ENCODE results near the gene S100A6. TPM values are rescaled to one million over a fixed set of nuclear protein-coding genes. Genes with fewer than 3 reads are reported as not detected.

Gene S100A6
- total RNA-seq, 1 donor from 2014 or later: 154 TPM

DNA sequence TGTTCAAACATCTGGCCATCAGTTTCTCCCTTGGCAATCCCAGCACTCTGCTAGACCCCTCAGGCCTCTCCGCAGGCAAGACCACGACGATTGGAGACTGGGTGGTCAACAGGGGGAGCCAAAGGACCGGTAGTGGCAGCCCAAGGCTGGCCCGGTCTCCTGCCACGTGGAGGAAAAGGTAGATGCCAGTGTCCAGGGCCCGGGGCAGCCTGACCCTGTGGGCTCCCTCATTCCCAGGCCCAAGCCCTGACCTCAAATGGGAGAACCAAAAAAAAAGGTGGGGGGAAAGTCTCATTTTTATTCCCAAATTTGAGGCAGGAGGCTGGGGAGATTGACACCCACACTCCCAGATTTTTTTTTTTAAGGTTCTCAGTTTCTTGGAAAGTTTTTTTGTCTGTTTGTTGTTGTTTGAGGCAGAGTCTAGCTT lies 24.8 kb downstream of the S100A6 start:
- Mint-ChIP-seq H3K4me3 (no peak overlapping the region), H3K27ac (peak overlapping the region; percentile 55), H3K27me3 (ENCODE audit: insufficient read depth) (peaks cover 2% of the 10 kb centered on the region), H3K4me1 (ENCODE audit: low read depth) (peaks cover 21% of the 10 kb centered on the region), H3K36me3 (ENCODE audit: low read depth) (no peaks in the 10 kb centered on the region), H3K9me3 (no peaks in the 10 kb centered on the region)
- DNase-seq (ENCODE audit: low spot score): peak; percentile 65
- intact Hi-C loops (cut with micrococcal nuclease): loop anchor here (1.0 to 2.0 kb wide), 6 partner anchors 21 to 238 kb away; partner anchors contain the start of gene ILF2

GRCh38 chr1:153509729-153510354 lies 25.9 kb downstream of the S100A6 start:
- intact Hi-C loops (cut with micrococcal nuclease): loop anchor here (1.0 to 2.0 kb wide), 2 partner anchors 161 to 476 kb away; partner anchors contain the start of genes ILF2 and RAB13
- peak; percentile 49 for DNase-seq (ENCODE audit: low spot score)
- no peaks in the 10 kb centered on the region for H3K9me3 Mint-ChIP-seq
- peaks cover 2% of the 10 kb centered on the region for H3K27me3 Mint-ChIP-seq (ENCODE audit: insufficient read depth)
- peaks cover 19% of the 10 kb centered on the region for H3K4me1 Mint-ChIP-seq (ENCODE audit: low read depth)
- H3K4me3 Mint-ChIP-seq: no peak overlapping the region
- H3K27ac Mint-ChIP-seq: no peak overlapping the region
- no peaks in the 10 kb centered on the region for H3K36me3 Mint-ChIP-seq (ENCODE audit: low read depth)

GRCh38 chr1:153509036-153509435 lies 26.8 kb downstream of the S100A6 start:
- no peak for DNase-seq (ENCODE audit: low spot score)
- intact Hi-C loops (cut with micrococcal nuclease): loop anchor here (1.0 kb wide), 1 partner anchor 477 kb away; the partner anchor contains the start of gene RAB13
- H3K4me3 Mint-ChIP-seq: no peak overlapping the region
- H3K4me1 Mint-ChIP-seq (ENCODE audit: low read depth): peaks cover 13% of the 10 kb centered on the region
- no peak overlapping the region for H3K27ac Mint-ChIP-seq
- no peaks in the 10 kb centered on the region for H3K27me3 Mint-ChIP-seq (ENCODE audit: insufficient read depth)
- no peaks in the 10 kb centered on the region for H3K9me3 Mint-ChIP-seq
- H3K36me3 Mint-ChIP-seq (ENCODE audit: low read depth): no peaks in the 10 kb centered on the region

DNA sequence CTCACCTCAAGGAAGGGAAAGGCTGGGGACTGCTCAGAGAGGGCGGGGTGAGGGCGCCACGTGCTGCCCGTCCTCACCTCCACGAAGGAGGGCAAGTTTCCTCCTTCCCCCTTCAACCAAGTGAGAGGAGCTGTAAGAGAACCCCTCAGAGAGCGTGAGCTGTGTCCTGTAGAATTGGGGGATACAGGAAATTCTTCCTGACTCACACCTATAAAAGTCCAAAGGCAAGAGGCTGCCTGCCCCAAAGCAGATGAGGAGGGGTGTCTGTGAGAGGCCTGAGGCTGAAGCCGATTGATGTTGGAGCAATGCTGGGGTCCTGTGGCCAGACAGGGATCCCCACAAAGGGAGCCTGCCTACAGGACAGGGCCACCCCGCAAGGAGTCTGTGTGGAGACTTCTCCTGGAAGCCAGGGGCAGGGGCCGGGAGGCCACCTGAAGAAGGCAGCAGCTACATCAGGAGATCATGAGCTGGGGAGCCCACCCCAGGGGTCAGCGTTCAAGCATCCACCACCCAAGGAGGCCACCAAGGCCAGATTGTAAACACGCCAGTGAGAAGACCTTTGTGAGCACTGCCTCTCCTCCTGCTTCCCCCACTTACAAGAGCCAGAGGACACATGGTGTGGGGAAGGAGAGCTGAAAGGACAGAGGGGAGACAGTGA lies 27.7 kb downstream of the S100A6 start:
- DNase-seq (ENCODE audit: low spot score): no peak
- Mint-ChIP-seq H3K27ac (no peak overlapping the region), H3K4me1 (ENCODE audit: low read depth) (peaks cover 9% of the 10 kb centered on the region)

DNA sequence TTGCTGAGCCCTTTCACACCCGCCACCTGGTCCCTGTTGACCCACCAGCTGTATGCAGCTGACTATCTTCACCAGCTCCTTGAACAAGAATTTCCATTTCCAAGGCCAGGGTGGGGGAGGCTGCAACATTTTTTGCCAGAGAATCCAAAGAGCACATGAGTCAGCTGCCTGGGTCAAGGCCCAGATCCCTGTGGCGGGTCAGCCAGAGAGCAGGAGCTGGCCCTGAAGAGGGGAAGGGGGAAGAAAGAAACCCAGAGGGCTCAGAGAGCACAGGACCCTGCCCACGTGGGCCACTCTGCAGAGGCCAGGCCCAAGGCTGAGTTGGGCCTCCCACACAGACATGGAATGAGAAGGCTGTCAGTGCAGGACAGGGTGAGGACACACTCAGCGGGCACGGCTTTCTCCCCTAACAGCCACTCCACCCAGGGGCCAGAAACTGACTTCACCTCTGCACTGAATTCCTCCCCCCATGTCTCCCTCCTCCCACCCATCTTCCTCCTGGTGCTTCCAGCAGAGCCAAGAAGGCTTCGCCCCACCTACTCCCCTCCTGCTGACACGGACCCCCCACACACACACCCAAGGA lies 28.9 kb downstream of the S100A6 start:
- no peak for DNase-seq (ENCODE audit: low spot score)
- Mint-ChIP-seq H3K4me3 (no peak overlapping the region), H3K36me3 (ENCODE audit: low read depth) (no peaks in the 10 kb centered on the region), H3K27ac (no peak overlapping the region), H3K4me1 (ENCODE audit: low read depth) (peaks cover 9% of the 10 kb centered on the region), H3K27me3 (ENCODE audit: insufficient read depth) (peaks cover 1% of the 10 kb centered on the region), H3K9me3 (no peaks in the 10 kb centered on the region)
- intact Hi-C loops (cut with micrococcal nuclease): no loop called here

More for the DNA sequence above, 27.7 kb downstream of the S100A6 start:
- intact Hi-C loops (cut with micrococcal nuclease): no loop called here
- H3K9me3 Mint-ChIP-seq: no peaks in the 10 kb centered on the region
- H3K27me3 Mint-ChIP-seq (ENCODE audit: insufficient read depth): peaks cover 1% of the 10 kb centered on the region
- H3K36me3 Mint-ChIP-seq (ENCODE audit: low read depth): no peaks in the 10 kb centered on the region
- no peak overlapping the region for H3K4me3 Mint-ChIP-seq

DNA sequence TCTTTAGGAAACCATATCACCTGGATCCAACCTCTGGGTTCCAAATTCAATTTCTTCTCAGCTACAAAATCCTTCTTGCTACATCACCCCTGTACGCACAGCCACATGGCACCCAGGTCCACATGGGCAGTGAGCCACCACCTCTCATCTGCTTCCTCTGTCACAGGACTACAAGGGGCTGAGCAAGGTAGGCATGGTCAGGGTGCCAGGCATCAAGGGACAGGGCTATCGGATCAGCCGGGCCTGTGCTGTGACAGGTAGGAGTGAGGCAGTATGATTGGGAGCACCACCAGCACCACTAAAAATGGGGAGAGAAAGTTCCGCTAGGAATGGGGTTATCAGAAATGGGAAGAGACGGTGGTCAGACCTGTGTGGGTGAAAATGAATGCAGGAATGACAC lies 29.4 kb downstream of the S100A6 start:
- no peak for DNase-seq (ENCODE audit: low spot score)
- H3K27me3 Mint-ChIP-seq (ENCODE audit: insufficient read depth): peaks cover 1% of the 10 kb centered on the region
- H3K9me3 Mint-ChIP-seq: no peaks in the 10 kb centered on the region
- H3K4me1 Mint-ChIP-seq (ENCODE audit: low read depth): peaks cover 8% of the 10 kb centered on the region
- no peak overlapping the region for H3K4me3 Mint-ChIP-seq
- H3K27ac Mint-ChIP-seq: no peak overlapping the region
- intact Hi-C loops (cut with micrococcal nuclease): no loop called here
- no peaks in the 10 kb centered on the region for H3K36me3 Mint-ChIP-seq (ENCODE audit: low read depth)

DNA sequence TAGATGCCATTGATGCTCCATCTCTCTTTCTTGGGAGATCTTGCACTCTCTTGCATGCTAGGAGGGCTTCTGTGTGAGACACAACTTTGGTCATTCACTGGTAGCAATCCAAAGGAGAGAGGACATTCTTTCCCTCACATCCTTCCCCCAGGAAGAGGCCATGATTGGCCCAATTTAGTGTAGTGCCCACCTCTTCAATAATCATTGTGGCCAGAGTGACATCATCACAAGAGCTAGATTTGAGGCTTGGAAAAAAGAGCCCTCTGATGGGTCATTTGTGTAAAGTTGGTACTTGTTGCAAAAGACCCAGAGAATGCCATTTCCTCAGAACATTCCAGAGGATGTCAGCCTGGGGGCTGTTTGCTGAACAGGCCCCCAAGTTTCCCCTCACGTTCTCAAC lies 30.2 kb downstream of the S100A6 start:
- no peak overlapping the region for H3K4me3 Mint-ChIP-seq
- intact Hi-C loops (cut with micrococcal nuclease): no loop called here
- H3K36me3 Mint-ChIP-seq (ENCODE audit: low read depth): no peaks in the 10 kb centered on the region
- no peaks in the 10 kb centered on the region for H3K4me1 Mint-ChIP-seq (ENCODE audit: low read depth)
- H3K27me3 Mint-ChIP-seq (ENCODE audit: insufficient read depth): peaks cover 2% of the 10 kb centered on the region
- H3K27ac Mint-ChIP-seq: no peak overlapping the region
- H3K9me3 Mint-ChIP-seq: no peaks in the 10 kb centered on the region
- DNase-seq (ENCODE audit: low spot score): no peak

GRCh38 chr1:153503766-153504165 lies 32.0 kb downstream of the S100A6 start:
- intact Hi-C loops (cut with micrococcal nuclease): no loop called here
- H3K27ac Mint-ChIP-seq: no peak overlapping the region
- H3K4me1 Mint-ChIP-seq (ENCODE audit: low read depth): no peaks in the 10 kb centered on the region

DNA sequence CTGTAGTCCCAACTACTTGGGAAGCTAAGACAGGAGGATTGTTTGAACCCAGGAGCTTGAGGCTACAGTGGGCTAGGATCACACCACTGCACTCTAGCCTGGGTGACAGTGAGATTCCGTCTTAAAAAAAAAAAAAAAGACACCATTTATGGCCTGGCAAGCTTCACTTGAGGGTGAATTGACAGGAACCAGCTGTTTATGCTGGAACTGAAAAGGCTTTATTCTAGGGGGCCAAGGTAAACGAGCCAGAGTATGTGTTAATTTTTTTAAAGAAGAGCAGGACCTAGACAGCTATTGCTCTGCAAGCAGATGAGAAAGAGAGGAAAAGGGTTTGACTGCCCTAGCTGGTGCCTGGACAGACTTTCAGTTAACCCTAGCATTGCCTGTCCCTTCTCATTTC lies 37.0 kb downstream of the S100A6 start:
- H3K36me3 Mint-ChIP-seq (ENCODE audit: low read depth): no peaks in the 10 kb centered on the region
- H3K27me3 Mint-ChIP-seq (ENCODE audit: insufficient read depth): peaks cover 13% of the 10 kb centered on the region
- DNase-seq (ENCODE audit: low spot score): no peak
- H3K4me1 Mint-ChIP-seq (ENCODE audit: low read depth): no peaks in the 10 kb centered on the region
- intact Hi-C loops (cut with micrococcal nuclease): no loop called here
- no peaks in the 10 kb centered on the region for H3K9me3 Mint-ChIP-seq
- no peak overlapping the region for H3K27ac Mint-ChIP-seq
- H3K4me3 Mint-ChIP-seq: no peak overlapping the region

More at GRCh38 chr1:153503766-153504165, 32.0 kb downstream of the S100A6 start:
- Mint-ChIP-seq H3K36me3 (ENCODE audit: low read depth) (no peaks in the 10 kb centered on the region), H3K27me3 (ENCODE audit: insufficient read depth) (peaks cover 8% of the 10 kb centered on the region), H3K9me3 (no peaks in the 10 kb centered on the region), H3K4me3 (no peak overlapping the region)
- no peak for DNase-seq (ENCODE audit: low spot score)

GRCh38 chr1:153495536-153495935 lies 40.3 kb downstream of the S100A6 start:
- H3K4me1 Mint-ChIP-seq (ENCODE audit: low read depth): no peaks in the 10 kb centered on the region
- no peak overlapping the region for H3K27ac Mint-ChIP-seq
- peaks cover 20% of the 10 kb centered on the region for H3K27me3 Mint-ChIP-seq (ENCODE audit: insufficient read depth)
- intact Hi-C loops (cut with micrococcal nuclease): loop anchor here (1.0 kb wide), 2 partner anchors 30 to 143 kb away; no protein-coding TSS in a partner anchor
- DNase-seq (ENCODE audit: low spot score): no peak
- H3K4me3 Mint-ChIP-seq: no peak overlapping the region
- no peaks in the 10 kb centered on the region for H3K9me3 Mint-ChIP-seq
- H3K36me3 Mint-ChIP-seq (ENCODE audit: low read depth): no peaks in the 10 kb centered on the region

GRCh38 chr1:153494976-153495535 lies 40.7 kb downstream of the S100A6 start:
- intact Hi-C loops (cut with micrococcal nuclease): loop anchor here (1.0 kb wide), 2 partner anchors 30 to 143 kb away; no protein-coding TSS in a partner anchor
- no peaks in the 10 kb centered on the region for H3K36me3 Mint-ChIP-seq (ENCODE audit: low read depth)
- no peak overlapping the region for H3K27ac Mint-ChIP-seq
- no peaks in the 10 kb centered on the region for H3K9me3 Mint-ChIP-seq
- no peak overlapping the region for H3K4me3 Mint-ChIP-seq
- no peaks in the 10 kb centered on the region for H3K4me1 Mint-ChIP-seq (ENCODE audit: low read depth)
- DNase-seq (ENCODE audit: low spot score): peak; percentile 59
- peaks cover 16% of the 10 kb centered on the region for H3K27me3 Mint-ChIP-seq (ENCODE audit: insufficient read depth)

- Mint-ChIP-seq H3K36me3 (ENCODE audit: low read depth) (no peaks in the 10 kb centered on the region), H3K27me3 (ENCODE audit: insufficient read depth) (peaks cover 15% of the 10 kb centered on the region), H3K4me3 (no peak overlapping the region), H3K27ac (no peak overlapping the region), H3K4me1 (ENCODE audit: low read depth) (no peaks in the 10 kb centered on the region), H3K9me3 (no peaks in the 10 kb centered on the region)
- no peak for DNase-seq (ENCODE audit: low spot score)
- intact Hi-C loops (cut with micrococcal nuclease): no loop called here
These were observed 42.3 kb downstream of the S100A6 start for GRCh38 chr1:153493343-153493960.

Measured in activated T-helper 1 cell treated with anti-CD3 and anti-CD28 coated beads, Interleukin-12 subunit alpha, Interleukin-12 subunit beta, Interleukin-2, Interleukin-4 antibody, amounts not matched to agents 30 ng/mL and 10 ng/mL and 1 ng/mL, durations not matched to agents 14 hours and 24 hours and 36 hours (primary cell).